Measurements from ENCODE around the gene ADPRS.

GRCh38 chr1:36122062-36123030, 33.7 kb downstream of the ADPRS start:
- no peak for TF ChIP-seq ZNF433 (tag by site-specific recombination; IDR thresholded peaks at IDR 0.05; ENCODE audit: low read depth)
- TF ChIP-seq ZSCAN30 (tag by site-specific recombination; IDR thresholded peaks at IDR 0.05), result no peak
- no peak for TF ChIP-seq KLF16 (tag by site-specific recombination; IDR thresholded peaks at IDR 0.05)
- TF ChIP-seq ZFP3 (tag by site-specific recombination; IDR thresholded peaks at IDR 0.05; ENCODE audit: low read depth), result no peak
- TF ChIP-seq ZNF561 (tag by site-specific recombination; IDR thresholded peaks at IDR 0.05; ENCODE audit: borderline replicate concordance), result no peak
- no peak for TF ChIP-seq ZNF549 (tag by site-specific recombination; IDR thresholded peaks at IDR 0.05)
- TF ChIP-seq CTCF (tag by site-specific recombination; IDR thresholded peaks at IDR 0.05), result no peak
- no peak for TF ChIP-seq ZNF548 (tag by site-specific recombination; IDR thresholded peaks at IDR 0.05)
- TF ChIP-seq ZBTB26 (tag by site-specific recombination; optimal IDR thresholded peaks at IDR 0.05), result no peak
- no peak for TF ChIP-seq ZNF48 (tag by site-specific recombination; IDR thresholded peaks at IDR 0.05)
- TF ChIP-seq ZNF341 (tag by site-specific recombination; IDR thresholded peaks at IDR 0.05; ENCODE audit: low read depth), result no peak
- no peak for TF ChIP-seq ZNF18 (tag by site-specific recombination; IDR thresholded peaks at IDR 0.05)
- TF ChIP-seq GLI2 (tag by site-specific recombination; IDR thresholded peaks at IDR 0.05; ENCODE audit: borderline replicate concordance, low read depth), result no peak

Measured in HEK293 (cell line).